BLaER1 treated with 17β-estradiol and CSF1 and Interleukin-3, amounts not matched to agents 10 nM and 100 nM (cell line): ENCODE data around the gene MBLAC2.
A peak's percentile ranks its signal among the peaks of the same experiment; 100 is the strongest.

Experiments used
- H3K27ac ChIP-seq, 11 experiments: shearing (Covaris generic); formaldehyde crosslinking; 2 replicates each; pipeline ENCODE4 v1.8.1; 2022
- H3K27me3 ChIP-seq, 11 experiments: shearing (Covaris generic); formaldehyde crosslinking; 2 replicates each; pipeline ENCODE4 v1.8.1; 2022
- H3K36me3 ChIP-seq, 11 experiments: shearing (Covaris generic); formaldehyde crosslinking; 2 replicates each; pipeline ENCODE4 v1.8.1; 2022
- H3K4me1 ChIP-seq, 10 experiments: shearing (Covaris generic); formaldehyde crosslinking; 2 replicates each; pipeline ENCODE4 v1.8.1; 2022
- H3K4me2 ChIP-seq, 11 experiments: shearing (Covaris generic); formaldehyde crosslinking; 2 replicates each; pipeline ENCODE4 v1.8.1; 2022
- H3K4me3 ChIP-seq, 10 experiments: shearing (Covaris generic); formaldehyde crosslinking; 2 replicates each; pipeline ENCODE4 v1.8.1; 2022
- H3K9ac ChIP-seq, 11 experiments: shearing (Covaris generic); formaldehyde crosslinking; 2 replicates each; pipeline ENCODE4 v1.8.1; 2022
- H3K9me3 ChIP-seq, 11 experiments: shearing (Covaris generic); formaldehyde crosslinking; replicated peaks in 1 of 11; 2 replicates each; pipeline ENCODE4 v1.8.1; 2022
- H4K20me1 ChIP-seq, 11 experiments: shearing (Covaris generic); formaldehyde crosslinking; 2 replicates each; pipeline ENCODE4 v1.8.1; 2022
- Cebpa-rat ChIP-seq, 11 experiments: shearing (Covaris generic); IDR thresholded peaks; 2 replicates each; pipeline ENCODE4 v1.8.1; 2022

Gene MBLAC2

DNA sequence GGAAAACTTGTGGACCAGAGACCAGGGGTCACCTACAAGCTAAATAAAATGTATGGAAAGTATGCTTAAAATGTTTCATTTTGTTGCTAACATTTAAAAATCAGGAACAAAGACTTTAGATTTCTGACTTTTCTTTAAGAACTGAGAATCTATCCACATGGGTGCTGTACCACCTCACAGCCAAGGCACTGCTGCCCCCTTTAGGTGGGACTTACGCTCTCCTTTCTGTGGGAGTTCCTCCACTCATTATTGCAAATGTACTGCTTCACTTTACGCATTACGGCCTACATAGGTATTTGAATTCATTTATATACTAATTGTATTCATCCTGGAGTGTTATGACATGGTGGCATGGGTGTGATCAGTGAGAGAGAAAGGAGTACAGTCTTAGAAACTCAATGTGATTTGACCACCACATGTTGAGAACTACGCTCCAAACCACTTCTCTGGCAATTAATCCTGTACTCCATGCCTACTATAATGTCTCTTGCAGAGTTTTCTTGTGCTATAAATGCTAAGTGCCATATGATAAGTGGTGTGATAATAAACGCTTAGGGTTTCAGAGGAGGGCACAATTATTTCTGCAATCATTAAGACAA lies 40.4 kb downstream of the MBLAC2 start:
- H3K27ac ChIP-seq, result no peak overlapping the region
- H3K4me3 ChIP-seq, result no peak overlapping the region
- TF ChIP-seq Cebpa-rat (IDR thresholded peaks at IDR 0.05), result no peak
- H3K4me2 ChIP-seq, result no peak overlapping the region
- no peaks in the 10 kb centered on the region for H3K36me3 ChIP-seq
- H3K27me3 ChIP-seq, result no peaks in the 10 kb centered on the region
- H3K9ac ChIP-seq, result no peak overlapping the region
- no peaks in the 10 kb centered on the region for H4K20me1 ChIP-seq
- H3K4me1 ChIP-seq, result no peaks in the 10 kb centered on the region
- no peaks in the 10 kb centered on the region for H3K9me3 ChIP-seq

DNA sequence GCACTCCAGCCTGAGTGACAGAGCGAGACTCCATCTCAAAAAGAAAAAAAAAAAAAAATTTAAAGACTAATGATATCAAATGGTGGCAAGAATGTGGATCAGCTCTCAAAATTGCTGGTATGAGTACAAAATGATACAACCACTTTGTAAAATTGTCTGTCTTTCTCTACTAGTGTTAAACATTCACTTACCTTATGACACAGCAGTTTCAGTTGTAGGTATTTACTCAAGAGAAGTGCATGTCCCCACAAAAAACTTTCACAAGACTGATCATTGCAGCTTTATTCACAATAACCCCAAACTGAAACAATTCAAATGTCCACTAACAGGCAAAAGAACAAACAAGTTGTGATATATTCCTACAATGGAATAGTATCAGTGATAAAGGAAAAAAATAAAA lies 50.3 kb downstream of the MBLAC2 start:
- Histone ChIP-seq H3K4me2 (no peak overlapping the region), H3K9ac (no peak overlapping the region), H3K27me3 (no peaks in the 10 kb centered on the region), H3K4me3 (no peak overlapping the region), H3K36me3 (no peaks in the 10 kb centered on the region), H4K20me1 (no peaks in the 10 kb centered on the region), H3K9me3 (no peaks in the 10 kb centered on the region), H3K4me1 (no peaks in the 10 kb centered on the region), H3K27ac (no peak overlapping the region)
- no peak for TF ChIP-seq Cebpa-rat (IDR thresholded peaks at IDR 0.05)

DNA sequence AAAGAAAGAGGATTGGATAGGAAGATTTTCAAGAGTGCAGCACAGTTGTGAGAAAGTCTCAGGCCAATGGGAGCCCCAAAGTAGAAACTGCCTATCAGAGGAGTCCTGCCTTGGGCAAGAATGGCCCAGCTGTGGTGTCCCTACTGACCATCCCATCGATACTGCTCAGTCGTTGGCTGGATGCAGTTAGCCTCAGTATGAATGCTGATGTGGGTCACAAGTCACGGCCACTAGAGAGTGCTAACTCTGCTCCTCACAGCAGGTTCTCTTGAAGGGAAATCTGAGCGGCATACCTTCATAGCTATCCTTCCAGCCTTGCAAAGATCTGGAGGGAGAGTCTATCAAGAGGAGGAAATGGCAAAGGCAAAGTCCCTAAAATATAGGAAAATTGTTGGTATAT lies 53.4 kb downstream of the MBLAC2 start:
- TF ChIP-seq Cebpa-rat (IDR thresholded peaks at IDR 0.05), result no peak
- no peaks in the 10 kb centered on the region for H3K36me3 ChIP-seq
- H3K4me2 ChIP-seq, result no peak overlapping the region
- H3K27me3 ChIP-seq, result no peaks in the 10 kb centered on the region
- no peaks in the 10 kb centered on the region for H3K9me3 ChIP-seq
- no peak overlapping the region for H3K9ac ChIP-seq
- no peak overlapping the region for H3K4me3 ChIP-seq
- H3K4me1 ChIP-seq, result no peaks in the 10 kb centered on the region
- no peak overlapping the region for H3K27ac ChIP-seq
- H4K20me1 ChIP-seq, result no peaks in the 10 kb centered on the region

DNA sequence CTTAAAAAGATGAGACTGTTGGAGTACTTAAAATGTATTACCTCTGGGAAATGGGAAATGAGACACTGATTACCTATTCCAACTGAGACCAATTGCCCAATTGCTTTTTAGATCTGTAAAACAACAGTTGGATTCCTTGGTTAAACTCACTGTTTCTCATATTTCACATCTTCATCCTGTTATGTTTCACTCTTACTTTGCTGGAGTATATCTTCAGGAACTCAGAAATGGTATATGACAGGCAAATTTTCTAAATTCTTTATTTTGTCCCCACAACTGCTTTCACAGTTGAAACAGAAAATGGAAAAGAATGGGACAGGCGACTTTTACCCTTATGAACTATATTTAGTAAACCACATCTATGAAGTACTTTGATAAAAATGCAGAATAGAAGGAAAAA lies 56.4 kb downstream of the MBLAC2 start:
- TF ChIP-seq Cebpa-rat (IDR thresholded peaks at IDR 0.05), result no peak
- H4K20me1 ChIP-seq, result no peaks in the 10 kb centered on the region
- H3K4me2 ChIP-seq, result no peak overlapping the region
- no peak overlapping the region for H3K4me3 ChIP-seq
- H3K27ac ChIP-seq, result no peak overlapping the region
- no peak overlapping the region for H3K9ac ChIP-seq
- H3K27me3 ChIP-seq, result no peaks in the 10 kb centered on the region
- H3K9me3 ChIP-seq, result no peaks in the 10 kb centered on the region
- no peaks in the 10 kb centered on the region for H3K4me1 ChIP-seq
- no peaks in the 10 kb centered on the region for H3K36me3 ChIP-seq

DNA sequence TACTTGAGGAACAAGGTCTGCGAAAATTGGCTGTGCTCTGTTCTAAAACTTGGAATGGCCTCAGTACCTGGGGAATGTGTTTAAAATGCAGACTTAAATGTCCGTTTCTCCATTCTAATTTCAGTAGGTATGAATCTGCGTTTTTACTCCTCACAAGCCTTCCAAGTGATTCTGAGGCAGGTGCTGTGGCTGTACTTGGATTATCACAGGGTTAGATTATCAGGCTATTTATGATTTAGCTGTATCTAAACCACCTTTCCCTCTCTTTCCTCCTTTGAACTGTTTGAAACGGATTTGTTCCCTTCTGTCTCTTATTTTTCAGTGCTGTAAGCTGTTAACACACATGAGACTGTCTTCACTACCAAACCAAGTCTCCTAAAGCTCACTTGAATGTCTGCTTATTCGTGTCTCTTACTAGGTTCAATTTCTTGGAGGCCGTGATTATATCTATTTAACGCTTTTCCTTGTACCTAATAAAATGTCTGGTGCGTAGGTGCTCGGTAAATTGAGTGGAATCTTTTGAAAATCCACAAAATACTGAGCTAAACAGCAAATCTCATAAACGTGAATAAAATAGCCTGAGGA lies 64.3 kb downstream of the MBLAC2 start:
- Histone ChIP-seq H3K4me3 (peak overlapping the region; percentile 62 to 95 (median 86)), H3K36me3 (peaks cover 0 to 17% (median 5%) of the 10 kb centered on the region in 11 experiments; a peak in 11 of 22 replicates), H4K20me1 (no peaks in the 10 kb centered on the region), H3K27ac (peak overlapping the region; percentile 77 to 97 (median 94)), H3K9ac (peak overlapping the region; percentile 84 to 99 (median 92)), H3K9me3 (no peaks in the 10 kb centered on the region), H3K27me3 (no peaks in the 10 kb centered on the region), H3K4me1 (peaks cover 7 to 25% (median 14%) of the 10 kb centered on the region in 10 experiments; a peak in 19 of 20 replicates), H3K4me2 (peak overlapping the region; percentile 74 to 94 (median 82))
- no peak for TF ChIP-seq Cebpa-rat (IDR thresholded peaks at IDR 0.05)

DNA sequence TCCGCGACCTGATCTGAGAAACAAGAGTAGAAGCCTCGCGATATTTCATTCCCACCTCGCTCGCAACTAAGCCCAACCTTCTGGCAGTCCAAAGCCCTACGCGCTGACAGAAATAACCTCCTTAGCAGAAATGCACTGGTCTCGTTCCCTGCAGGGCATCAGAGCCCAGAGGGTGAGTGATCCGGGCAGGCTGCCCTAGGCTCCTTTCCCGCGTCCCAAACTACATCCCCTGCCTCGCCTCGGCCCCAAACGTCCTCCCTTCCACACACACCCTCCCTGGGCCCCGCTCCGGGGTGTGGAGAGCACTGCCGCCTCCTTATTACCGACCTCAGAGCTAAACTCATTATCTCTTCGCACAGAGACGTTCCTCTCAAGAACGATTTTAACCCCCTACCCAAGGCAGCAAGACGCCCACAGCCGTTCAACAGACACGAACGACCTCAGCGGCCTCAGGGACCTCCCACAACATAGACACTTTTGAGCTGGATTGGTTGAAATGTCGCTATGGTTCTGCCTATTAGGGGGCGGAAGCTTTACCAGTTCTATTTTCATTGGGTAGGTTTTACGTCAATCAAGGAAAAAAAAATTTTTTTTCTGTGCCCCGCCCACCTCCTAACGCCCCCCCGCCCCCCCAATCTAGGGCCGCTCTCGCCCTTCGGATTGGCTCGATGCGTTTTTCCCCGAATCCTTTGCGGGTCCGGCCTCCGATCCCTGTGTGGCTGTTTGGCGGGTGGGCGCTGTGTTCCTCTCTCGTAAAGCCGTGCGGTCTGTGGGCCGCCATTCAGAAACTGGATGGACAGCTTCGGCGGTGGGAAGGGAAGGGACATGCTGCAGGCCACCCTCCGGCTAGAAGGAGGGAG lies 65.0 kb downstream of the MBLAC2 start, which contains the start of gene CETN3:
TSS of gene CETN3 (minus strand) at position 439 of the 860 bp plus-strand sequence. CDS start at position 344, 95 bp downstream.
- peak within 1 kb of the TSS; percentile 80 to 98 (median 95) for H3K27ac ChIP-seq

DNA sequence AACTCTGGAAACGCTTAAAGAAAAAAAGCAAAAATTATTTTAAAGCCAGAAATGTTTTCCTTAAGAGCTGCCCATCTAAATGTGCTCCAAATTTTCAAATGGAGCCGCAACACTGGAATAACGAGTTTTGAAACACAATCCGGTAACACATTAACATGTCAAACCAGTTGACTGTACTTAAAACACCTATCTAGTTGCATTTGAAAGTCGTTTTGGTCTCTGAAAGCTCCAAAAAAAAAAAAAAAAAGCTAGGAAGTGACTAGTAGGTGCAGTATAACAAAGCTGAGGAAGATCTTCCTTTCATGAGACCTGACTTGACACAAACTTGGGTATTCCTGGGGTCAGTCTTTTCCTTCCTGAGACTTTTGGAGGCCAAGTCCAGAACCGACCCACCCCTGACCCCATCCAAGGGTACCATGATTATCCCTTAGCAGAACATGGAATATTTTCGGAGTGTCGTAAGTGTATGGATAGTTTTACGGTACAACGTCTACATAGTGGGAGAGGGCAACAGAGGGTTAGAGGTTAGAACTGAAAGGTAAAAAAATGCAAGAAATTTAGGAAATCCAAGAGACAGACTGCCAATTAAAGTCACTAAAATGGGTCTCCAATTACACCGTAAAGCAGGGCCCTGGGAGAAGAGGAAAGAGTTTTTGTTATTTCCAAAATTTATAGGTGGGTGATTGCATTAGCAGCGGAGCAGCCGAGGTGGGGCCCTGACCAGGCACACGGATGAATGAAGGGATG lies 65.8 kb downstream of the MBLAC2 start:
- Histone ChIP-seq H3K27ac (peak overlapping the region; percentile 80 to 98 (median 95); a peak in 21 of 22 replicates), H3K36me3 (peaks cover 6 to 32% (median 17%) of the 10 kb centered on the region in 11 experiments; a peak in 18 of 22 replicates), H3K27me3 (no peaks in the 10 kb centered on the region), H3K9ac (peak overlapping the region; percentile 86 to 99 (median 95)), H4K20me1 (no peaks in the 10 kb centered on the region), H3K9me3 (no peaks in the 10 kb centered on the region), H3K4me1 (peaks cover 7 to 25% (median 14%) of the 10 kb centered on the region in 10 experiments; a peak in 19 of 20 replicates), H3K4me2 (peak overlapping the region; percentile 83 to 97 (median 90)), H3K4me3 (peak overlapping the region; percentile 66 to 95 (median 86))
- no peak for TF ChIP-seq Cebpa-rat (IDR thresholded peaks at IDR 0.05)

More for the DNA sequence above, 65.0 kb downstream of the MBLAC2 start, which contains the start of gene CETN3:
- H3K36me3 ChIP-seq, result peaks cover under 1 to 24% (median 10%) of the 10 kb centered on the region in 11 experiments; a peak in 16 of 22 replicates
- H3K9ac ChIP-seq, result peak within 1 kb of the TSS; percentile 88 to 99 (median 95)
- peaks cover 7 to 25% (median 14%) of the 10 kb centered on the region in 10 experiments; a peak in 19 of 20 replicates for H3K4me1 ChIP-seq
- H4K20me1 ChIP-seq, result no peaks in the 10 kb centered on the region
- peak within 1 kb of the TSS; percentile 83 to 97 (median 90) for H3K4me2 ChIP-seq
- no peaks in the 10 kb centered on the region for H3K27me3 ChIP-seq
- H3K4me3 ChIP-seq, result peak within 1 kb of the TSS; percentile 66 to 95 (median 86)
- TF ChIP-seq Cebpa-rat (IDR thresholded peaks at IDR 0.05), result no peak
- H3K9me3 ChIP-seq, result no peaks in the 10 kb centered on the region
